Measurements from ENCODE around the gene GP2.

The GP2 gene

DNA sequence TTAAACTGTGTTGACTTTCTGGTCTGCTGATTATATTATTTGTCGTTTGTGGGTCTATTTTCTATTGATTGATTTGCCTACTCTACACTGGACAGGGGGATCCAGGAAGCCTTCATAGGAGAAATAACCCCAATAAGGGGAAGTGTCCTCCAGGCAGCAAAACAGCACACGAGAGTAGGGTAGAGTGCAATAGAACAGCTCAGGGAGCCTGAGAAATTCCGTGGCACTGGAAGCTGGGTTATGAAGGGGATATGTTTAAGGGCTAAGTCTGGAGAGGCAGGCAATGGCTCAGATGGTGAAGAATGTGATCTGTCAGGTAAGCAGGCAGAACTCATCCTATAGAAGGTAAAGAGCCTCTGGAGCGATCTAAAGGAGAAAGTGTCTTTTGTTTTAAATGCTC, 20.9 kb downstream of the GP2 start:
- DNase-seq (ENCODE audit: low read depth): no peak

DNA sequence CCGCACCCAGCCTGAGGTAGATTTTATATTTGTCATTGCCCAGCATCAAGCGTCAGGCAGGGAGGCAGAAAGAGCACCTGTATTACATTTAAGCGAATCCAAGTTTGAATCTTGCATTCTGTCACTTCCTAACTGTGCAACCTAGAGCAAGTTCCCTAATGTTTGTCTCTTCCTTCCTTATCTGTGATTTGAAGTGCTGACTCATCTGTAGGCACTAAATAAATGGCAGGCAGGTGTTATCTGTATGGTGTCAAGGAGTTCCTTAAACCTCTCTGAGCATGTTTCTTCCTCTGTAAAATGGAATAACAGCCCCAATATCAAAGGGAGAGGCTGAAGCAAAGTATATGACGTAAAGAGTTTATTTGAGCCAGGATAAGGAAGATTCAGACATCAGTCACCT, 24.3 kb downstream of the GP2 start:
- no peak for DNase-seq (ENCODE audit: low read depth)

DNA sequence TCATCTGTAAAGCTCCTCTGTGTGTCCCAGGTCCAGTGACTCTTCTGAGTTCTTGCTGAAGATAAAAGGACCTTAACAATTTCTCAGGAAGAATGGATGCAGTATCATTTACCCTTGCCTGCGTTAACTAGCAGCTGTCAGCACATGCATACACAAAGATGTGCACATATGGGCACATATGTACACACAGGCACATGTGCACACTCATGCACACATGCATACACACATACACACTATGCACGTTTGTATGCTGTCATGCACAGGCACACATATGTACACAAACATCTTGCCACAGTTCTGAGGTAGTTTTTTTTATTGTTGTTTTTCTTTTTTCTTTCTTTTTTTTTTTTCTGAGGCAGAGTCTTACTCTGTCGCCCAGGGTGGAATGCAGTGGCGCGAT, 24.9 kb downstream of the GP2 start:
- no peak for DNase-seq (ENCODE audit: low read depth)

DNA sequence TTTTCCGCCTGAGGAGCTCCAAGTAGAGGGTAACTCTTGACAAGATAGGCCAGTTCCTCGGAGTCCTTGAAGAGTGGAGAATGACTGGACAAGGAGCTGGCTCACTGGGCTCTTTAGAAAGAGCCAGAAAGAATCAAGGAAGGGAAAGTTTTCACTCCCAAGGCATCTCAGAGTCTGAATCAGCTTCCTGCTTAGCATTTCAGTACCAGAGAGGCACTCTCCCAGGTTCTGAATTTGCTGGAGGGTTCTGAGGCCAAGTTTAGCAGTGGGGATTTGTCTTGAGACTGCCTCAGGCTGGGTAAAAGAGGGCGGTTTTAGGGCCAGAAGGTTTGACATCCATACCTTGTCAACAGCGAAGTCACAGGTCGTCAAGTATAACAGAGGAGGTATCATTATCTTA, 25.5 kb downstream of the GP2 start:
- no peak for DNase-seq (ENCODE audit: low read depth)

DNA sequence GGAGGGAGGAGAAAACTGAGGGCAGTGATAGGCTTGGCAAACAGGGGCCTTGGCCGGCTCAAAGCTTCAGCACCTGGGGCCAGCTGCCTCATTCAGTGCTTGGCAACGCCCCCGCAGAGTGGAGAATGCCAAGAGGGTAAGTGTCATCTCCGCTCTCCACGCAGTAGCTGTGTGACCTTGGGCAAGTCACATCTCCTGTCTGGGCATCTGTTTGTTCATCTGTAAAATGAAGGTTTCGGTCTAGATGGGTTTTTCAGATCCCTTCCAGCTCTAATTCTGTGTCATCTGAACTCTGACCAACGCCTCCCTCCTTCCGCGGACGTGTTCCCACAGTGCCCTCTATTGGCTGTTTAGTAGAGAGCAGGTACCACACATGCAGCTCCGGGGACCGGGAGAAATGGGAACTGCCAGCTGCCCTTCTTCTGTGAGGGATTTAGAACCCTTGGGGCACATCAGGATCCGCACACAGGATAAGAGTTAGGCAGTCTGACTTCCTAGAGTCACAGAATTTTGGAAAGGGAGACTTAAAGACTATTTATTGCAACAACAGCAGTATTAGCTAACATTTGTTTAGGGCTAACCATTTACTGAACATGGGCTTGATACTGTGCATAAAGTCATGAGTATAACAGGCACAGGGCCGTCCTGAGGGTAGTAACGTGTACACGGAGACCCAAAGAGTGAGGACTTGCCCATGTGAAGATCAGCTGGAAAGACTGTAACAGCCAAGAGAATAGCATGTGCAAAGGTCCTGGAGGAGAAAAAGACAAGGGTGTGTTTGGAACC, 26.8 kb downstream of the GP2 start:
- DNase-seq (ENCODE audit: low read depth): no peak

DNA sequence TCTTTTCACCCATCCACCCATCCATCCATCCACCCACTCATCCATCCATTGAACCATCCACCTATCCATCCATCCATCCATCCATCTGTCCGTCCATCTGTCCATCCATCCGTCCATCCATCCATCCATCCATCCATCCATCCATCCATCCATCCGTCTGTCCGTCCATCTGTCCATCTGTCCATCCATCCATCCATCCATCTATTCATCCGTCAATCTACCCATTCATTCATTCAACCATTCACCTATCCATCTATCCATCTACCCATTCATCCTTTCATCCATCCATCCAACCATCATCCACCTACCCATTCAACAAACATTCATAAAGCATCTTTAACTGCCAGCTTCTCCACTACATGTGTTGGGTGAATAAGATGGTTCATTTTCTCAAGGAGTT, 28.9 kb downstream of the GP2 start:
- DNase-seq (ENCODE audit: low read depth): no peak

DNA sequence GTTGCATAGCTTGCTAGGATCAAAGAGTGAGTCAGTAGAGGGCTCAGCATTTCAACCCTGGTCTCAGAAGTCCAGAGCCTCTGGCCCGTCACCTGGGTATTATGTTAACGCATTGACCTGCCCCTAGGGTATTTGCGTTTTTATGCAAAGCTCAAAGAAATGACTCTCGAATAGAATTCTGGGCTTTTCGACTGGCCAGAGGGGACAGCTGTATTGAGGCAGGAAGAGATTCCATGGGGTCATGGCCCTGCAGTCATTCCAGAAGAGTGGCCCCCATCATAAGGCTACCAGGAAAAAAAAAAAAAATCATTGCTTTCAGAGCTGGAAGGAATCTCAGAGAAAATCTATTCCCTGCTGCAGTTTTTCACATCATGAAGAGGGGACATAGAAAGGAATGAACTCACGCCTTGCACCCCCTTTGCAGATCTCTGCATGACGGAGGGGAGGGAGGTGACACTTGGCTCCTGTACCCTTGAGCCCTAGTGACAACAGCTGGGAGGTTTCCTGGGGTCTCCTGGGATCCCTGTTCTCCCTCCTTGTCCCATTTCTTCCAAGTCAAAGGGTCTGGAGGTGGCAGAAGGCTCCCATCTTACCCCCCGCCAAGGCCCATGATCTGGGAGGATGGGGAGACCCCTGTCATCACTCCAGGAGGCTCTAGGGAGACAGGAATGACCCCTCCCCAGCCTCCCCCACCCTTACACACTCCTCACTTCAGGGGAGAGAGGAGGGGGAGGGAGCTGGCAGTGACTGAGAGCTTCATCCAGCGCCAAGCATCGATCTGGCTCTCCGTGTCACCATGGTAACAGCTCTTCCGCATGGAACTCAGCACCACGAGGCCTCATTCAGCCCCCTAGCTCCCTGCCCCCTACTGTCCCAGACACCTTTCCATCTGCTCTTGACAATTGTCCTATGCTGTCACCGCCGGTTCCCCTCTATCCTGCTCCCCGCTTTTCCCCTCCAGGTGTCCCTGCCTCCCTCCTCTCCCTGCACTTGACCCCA, 35.8 kb downstream of the GP2 start:
- DNase-seq (ENCODE audit: low read depth): no peak

DNA sequence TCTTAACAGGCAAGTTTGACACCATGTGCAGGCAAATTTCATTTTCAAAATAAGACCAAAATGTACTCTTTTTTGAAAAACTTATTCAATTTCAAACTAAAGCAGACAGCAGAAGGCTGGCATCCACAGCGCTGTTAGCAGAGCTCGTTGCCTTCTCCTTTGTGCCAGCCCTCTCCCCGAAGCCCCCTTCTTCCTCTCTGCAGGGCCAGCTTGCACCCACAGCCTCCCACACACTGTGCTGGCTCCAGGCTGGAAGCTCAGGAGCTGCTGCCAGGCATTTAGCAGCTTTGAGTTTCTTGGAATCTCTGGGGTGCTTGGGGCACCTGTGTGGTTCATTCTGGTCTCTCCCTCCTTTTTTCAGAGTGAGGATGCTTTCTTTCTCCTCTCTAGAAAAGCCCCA, 37.7 kb downstream of the GP2 start:
- no peak for DNase-seq (ENCODE audit: low read depth)

DNA sequence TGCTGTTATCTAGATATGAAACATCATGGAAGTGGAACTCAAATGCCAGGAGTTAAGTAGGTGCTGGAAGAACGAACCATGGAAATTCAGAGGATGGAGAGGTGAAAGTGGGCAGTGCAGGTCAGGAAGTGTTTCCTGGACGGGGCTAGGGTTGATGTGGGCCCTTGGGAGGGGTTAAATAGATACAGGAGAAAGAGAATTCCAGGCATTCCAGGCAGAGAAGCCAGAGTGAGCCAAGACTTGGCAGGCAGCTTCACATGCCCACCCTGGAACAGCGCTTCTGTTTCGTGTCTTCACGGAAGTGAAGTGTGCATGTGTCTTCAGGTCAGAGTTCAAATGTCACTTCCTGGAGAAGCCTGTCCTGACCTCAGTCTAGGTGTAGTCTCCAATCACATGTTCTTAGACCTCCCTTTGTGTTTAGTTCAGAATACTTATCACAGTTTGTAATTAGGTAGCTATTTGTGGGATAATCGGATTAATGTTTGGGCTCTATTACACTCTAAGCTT, 41.3 kb downstream of the GP2 start:
- DNase-seq (ENCODE audit: low read depth): no peak

DNA sequence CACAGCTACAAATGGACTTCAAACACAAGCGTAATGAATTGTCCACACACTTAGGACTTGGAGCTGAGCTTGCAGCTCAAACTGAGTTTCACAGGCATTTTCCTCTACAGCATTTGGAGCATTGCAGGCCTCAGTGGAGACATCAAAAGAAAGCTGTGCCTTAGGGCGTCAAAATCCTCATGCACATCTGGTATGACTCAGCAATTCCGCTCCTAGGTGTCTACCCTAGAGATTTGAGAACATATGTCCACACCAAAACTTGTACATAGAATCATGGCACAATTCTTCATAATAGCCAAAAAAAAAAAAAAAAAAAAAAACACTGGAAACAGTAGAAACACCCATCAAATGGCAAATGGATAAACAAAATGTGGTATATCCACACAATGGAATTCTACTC, 47.1 kb downstream of the GP2 start:
- DNase-seq (ENCODE audit: low read depth): no peak

DNA sequence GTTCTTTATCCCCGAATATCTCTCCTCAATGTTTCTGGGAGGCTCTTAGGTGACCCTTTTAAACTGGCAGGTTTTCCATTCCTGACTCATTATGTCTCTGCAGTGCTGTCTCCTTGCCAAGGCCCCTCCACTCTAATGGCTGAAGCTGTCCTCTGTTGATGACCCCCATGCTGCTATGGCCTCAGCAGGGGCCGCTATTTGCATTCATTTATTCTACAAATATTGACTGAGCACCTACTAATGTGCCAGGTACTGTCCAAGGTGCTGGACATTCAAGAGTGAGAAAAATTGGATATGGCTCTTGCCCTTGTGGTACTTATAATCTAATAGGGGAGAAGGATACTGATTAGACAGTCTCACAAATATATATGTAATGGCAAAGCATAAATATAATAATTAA, 55.4 kb downstream of the GP2 start:
- no peak for DNase-seq (ENCODE audit: low read depth)

DNA sequence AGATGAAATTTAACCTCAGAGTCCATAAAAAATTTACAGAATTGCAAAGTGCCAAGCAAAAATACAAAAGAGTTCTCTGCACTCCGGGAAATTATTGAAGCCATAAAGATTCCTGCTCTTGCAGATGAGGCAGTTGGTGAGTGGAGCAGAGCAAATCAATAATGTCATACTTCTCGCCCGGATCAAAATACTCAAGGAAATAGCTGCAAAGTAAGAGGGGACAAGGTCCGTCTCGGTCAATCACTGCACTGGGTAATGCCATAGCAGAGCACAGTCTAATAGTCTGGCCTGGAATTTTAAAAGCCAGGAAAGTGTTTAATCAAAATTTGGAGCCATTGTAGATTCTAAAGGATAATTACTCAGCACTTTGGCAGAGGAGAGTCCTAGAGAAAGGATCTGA, 58.9 kb downstream of the GP2 start:
- no peak for DNase-seq (ENCODE audit: low read depth)

DNA sequence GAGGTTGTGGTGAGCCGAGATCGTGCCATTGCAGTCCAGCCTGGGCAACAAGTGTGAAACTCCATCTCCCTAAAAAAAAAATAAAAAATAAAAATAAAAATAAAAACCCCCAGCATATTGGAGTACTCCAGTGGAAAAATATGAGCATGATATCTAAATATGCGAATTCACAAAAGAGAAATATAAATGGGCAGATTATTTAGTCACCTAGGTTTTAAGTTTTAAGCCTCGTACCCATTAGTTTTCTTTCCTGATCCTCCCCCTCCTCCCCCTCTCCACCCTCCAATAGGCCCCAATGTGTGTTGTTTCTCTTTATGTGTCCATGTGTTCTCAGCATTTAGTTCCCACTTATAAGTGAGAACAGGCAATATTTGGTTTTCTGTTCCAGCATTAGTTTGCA, 62.3 kb downstream of the GP2 start:
- no peak for DNase-seq (ENCODE audit: low read depth)

DNA sequence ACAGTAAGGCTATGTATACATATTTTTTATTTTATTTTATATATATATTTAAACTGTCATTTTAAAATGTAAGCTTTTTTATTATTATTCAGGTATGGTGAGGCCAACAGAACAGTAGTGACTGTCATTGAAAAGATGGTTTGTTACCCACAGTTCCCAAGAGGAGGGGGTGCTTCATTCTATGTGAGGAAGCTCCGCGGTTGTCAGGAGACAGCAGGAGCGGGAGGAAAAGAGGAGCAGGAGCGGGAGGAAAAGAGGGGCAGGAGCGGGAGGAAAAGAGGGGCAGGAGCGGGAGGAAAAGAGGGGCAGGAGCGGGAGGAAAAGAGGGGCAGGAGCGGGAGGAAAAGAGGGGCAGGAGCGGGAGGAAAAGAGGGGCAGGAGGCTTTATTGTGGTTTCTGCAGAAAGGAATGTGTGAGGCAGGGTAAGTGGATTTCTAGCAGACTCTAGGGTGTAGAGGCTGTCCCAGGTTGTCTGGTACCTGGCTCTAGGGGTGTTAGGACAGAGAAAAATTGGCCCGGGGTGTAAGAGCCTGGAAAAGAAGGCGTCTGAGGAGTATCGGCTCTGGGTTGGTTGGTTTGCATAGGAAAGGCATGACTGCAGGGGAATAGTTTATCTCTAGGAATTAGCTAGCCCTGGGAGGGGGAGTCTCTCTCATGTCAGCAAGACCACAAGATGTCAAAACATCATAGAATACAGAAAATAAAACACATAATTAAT, 64.0 kb downstream of the GP2 start:
- DNase-seq (ENCODE audit: low read depth): no peak

DNA sequence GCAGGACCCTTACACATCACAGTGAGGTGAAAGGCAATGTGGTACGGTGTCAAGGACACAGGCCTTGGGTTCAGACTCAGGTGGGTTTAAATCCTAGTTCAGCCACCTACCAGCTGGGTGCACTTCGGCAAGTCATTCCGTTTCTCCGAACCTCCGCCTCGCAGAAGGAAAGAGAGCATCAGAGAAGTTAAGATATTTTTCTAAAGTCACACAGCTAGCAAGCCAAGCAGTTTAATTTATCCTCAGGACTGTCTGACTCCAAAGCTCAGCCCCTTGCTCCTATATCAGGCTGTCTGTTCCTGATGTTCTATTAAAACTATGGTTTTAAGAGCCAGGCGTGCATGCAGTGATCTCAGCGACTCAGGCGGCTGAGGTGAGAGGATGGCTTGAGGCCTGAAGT, 65.1 kb downstream of the GP2 start:
- no peak for DNase-seq (ENCODE audit: low read depth)

DNA sequence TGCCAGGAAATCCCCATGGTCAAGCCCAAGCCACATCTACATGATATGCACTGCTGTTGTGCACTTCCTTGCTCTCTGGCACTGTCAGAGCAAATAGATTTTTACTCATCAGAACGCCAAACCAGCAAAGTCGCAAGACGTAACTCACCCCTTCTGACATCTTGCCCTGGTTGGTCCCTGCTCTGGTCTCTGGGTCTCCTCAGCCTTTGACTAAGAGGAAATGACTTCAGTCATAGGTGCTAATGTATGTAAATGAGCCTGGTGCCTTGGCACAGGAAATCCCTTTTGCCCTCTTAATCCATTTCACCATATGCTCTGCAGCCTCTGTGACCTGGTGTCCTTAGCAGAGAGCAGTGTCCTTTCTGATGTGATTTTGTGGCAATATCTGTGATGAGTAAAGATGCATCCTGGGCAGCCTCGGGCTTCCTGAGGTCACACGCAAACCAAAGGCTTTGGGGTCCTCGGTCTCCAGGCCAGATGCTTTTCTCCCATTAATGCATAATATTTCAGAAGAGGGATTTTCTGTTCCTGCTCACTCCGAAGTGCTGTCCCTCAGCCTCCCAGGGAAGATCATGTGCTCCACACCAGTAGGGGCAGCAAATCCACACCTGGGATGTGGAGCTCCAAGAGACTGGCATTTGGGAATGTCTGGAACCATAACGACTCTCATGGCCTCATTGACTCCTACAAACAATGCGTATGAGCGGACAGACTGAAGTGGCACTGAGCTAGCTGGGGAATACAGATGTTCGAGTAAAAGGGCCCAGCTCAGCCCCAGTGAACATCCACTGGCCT, 66.9 kb downstream of the GP2 start:
- no peak for DNase-seq (ENCODE audit: low read depth)

Measured in stimulated activated CD4-positive, alpha-beta T cell treated with anti-CD3 and anti-CD28 coated beads, Interleukin-2, amount 100 ng/mL, for 4 hours (primary cell).